ENCODE results near the gene PTGER4.

GRCh38 chr5:40733879-40734563 lies 54.3 kb downstream of the PTGER4 start:
- TF ChIP-seq CTCF (IDR thresholded peaks at IDR 0.05) (peak in 1 of 12 donors; percentile 11), POLR2A (IDR thresholded peaks at IDR 0.05) (no peak)
